GM21619 (cell line): ENCODE results near the gene OR2T4.
A peak's percentile ranks its signal among the peaks of the same experiment; 100 is the strongest.

ENCODE experiments used
- ATAC-seq: cut with Tn5 transposase; IDR thresholded peaks from one replicate; pipeline ENCODE4 v1.9.1; 2021; ENCODE audit not compliant: unreplicated experiment

OR2T4 gene

GRCh38 chr1:248361121-248361715 lies at the start of gene OR2T4:
Gene OR2T4, plus strand, starts transcription at chr1:248361665. Its CDS starts 0 bp downstream, at chr1:248361665.
- no peak for ATAC-seq

- no peak for ATAC-seq
Measured at GRCh38 chr1:248316796-248317195, 44.7 kb upstream of the OR2T4 start.

GRCh38 chr1:248324468-248324867 lies 37.0 kb upstream of the OR2T4 start, which contains the start of gene OR2M7:
Gene OR2M7, minus strand, starts transcription at chr1:248324568. Its CDS starts 0 bp downstream, at chr1:248324568.
- ATAC-seq, result no peak

- no peak for ATAC-seq
Measured at GRCh38 chr1:248343451-248343850, 18.0 kb upstream of the OR2T4 start.

- no peak for ATAC-seq
Measured at GRCh38 chr1:248348475-248348874, 13.0 kb upstream of the OR2T4 start, which contains the start of gene OR14C36. Gene OR14C36, plus strand, starts transcription at chr1:248348775. Its CDS starts 0 bp downstream, at chr1:248348775.

- no peak for ATAC-seq
Measured at GRCh38 chr1:248359415-248359814, 2.0 kb upstream of the OR2T4 start.

GRCh38 chr1:248366609-248367008 lies 5.1 kb downstream of the OR2T4 start:
- no peak for ATAC-seq

- peak; percentile 61 for ATAC-seq
Measured at GRCh38 chr1:248372394-248372793, 10.9 kb downstream of the OR2T4 start.

- no peak for ATAC-seq
Measured at GRCh38 chr1:248373761-248374160, 12.3 kb downstream of the OR2T4 start.

GRCh38 chr1:248375446-248375845 lies 14.0 kb downstream of the OR2T4 start, which contains the start of gene OR2T6:
Gene OR2T6, plus strand, starts transcription at chr1:248375746. Its CDS starts 11,863 bp downstream, at chr1:248387609.
- no peak for ATAC-seq

GRCh38 chr1:248376916-248377315 lies 15.5 kb downstream of the OR2T4 start:
- ATAC-seq, result no peak

GRCh38 chr1:248380854-248381253 lies 19.4 kb downstream of the OR2T4 start:
- ATAC-seq, result no peak

- no peak for ATAC-seq
Measured at GRCh38 chr1:248388426-248388825, 27.0 kb downstream of the OR2T4 start.

- ATAC-seq, result no peak
Measured at GRCh38 chr1:248393050-248393449, 31.6 kb downstream of the OR2T4 start.

- ATAC-seq, result no peak
Measured at GRCh38 chr1:248402748-248403147, 41.3 kb downstream of the OR2T4 start, which contains the start of gene OR2T1. Gene OR2T1, plus strand, starts transcription at chr1:248403048. Its CDS starts 3,100 bp downstream, at chr1:248406148.

GRCh38 chr1:248404024-248404423 lies 42.6 kb downstream of the OR2T4 start:
- ATAC-seq, result no peak

- no peak for ATAC-seq
Measured at GRCh38 chr1:248406721-248407692, 45.5 kb downstream of the OR2T4 start.
